Measurements from ENCODE around the gene ARHGAP6.

Gene ARHGAP6

GRCh38 chrX:11205796-11206195 is 459.9 kb downstream of the ARHGAP6 start:
- DNase-seq: no peak

- DNase-seq: no peak
These were observed 468.0 kb downstream of the ARHGAP6 start for GRCh38 chrX:11197671-11198070.

GRCh38 chrX:11196476-11196875 is 469.2 kb downstream of the ARHGAP6 start:
- DNase-seq: no peak

GRCh38 chrX:11193035-11193469 is 472.7 kb downstream of the ARHGAP6 start:
- no peak for DNase-seq

- no peak for DNase-seq
These were observed 474.8 kb downstream of the ARHGAP6 start for GRCh38 chrX:11190745-11191510.

GRCh38 chrX:11189097-11189496 is 476.6 kb downstream of the ARHGAP6 start:
- no peak for DNase-seq

- DNase-seq: no peak
These were observed 477.1 kb downstream of the ARHGAP6 start for GRCh38 chrX:11188664-11189063.

GRCh38 chrX:11187001-11187400 is 478.7 kb downstream of the ARHGAP6 start:
- no peak for DNase-seq

- DNase-seq: no peak
These were observed 479.9 kb downstream of the ARHGAP6 start for GRCh38 chrX:11185861-11186260.

- DNase-seq: no peak
These were observed 485.1 kb downstream of the ARHGAP6 start for GRCh38 chrX:11180571-11180970.

GRCh38 chrX:11172415-11172814 is 493.3 kb downstream of the ARHGAP6 start:
- no peak for DNase-seq

GRCh38 chrX:11171956-11172355 is 493.8 kb downstream of the ARHGAP6 start:
- DNase-seq: no peak

GRCh38 chrX:11164433-11164832 is 501.3 kb downstream of the ARHGAP6 start:
- DNase-seq: no peak

GRCh38 chrX:11159149-11159548 is 506.6 kb downstream of the ARHGAP6 start:
- no peak for DNase-seq

- DNase-seq: no peak
These were observed 513.7 kb downstream of the ARHGAP6 start for GRCh38 chrX:11151799-11152559.

- DNase-seq: no peak
These were observed 517.3 kb downstream of the ARHGAP6 start for GRCh38 chrX:11148401-11148800.

- DNase-seq: no peak
These were observed 519.3 kb downstream of the ARHGAP6 start for GRCh38 chrX:11146411-11146810.

- peak; percentile 15 for DNase-seq
These were observed 521.6 kb downstream of the ARHGAP6 start for GRCh38 chrX:11143931-11144678.

GRCh38 chrX:11138498-11139390 is 527.0 kb downstream of the ARHGAP6 start:
- no peak for DNase-seq

- no peak for DNase-seq
These were observed 528.1 kb downstream of the ARHGAP6 start for GRCh38 chrX:11137543-11138139.

- DNase-seq: no peak
These were observed 530.0 kb downstream of the ARHGAP6 start for GRCh38 chrX:11135564-11136185.

- DNase-seq: no peak
These were observed 534.6 kb downstream of the ARHGAP6 start for GRCh38 chrX:11131146-11131545.

Measured in activated T-cell treated with anti-CD3 and anti-CD28 coated beads for 4 hours (primary cell).